IPS-20b (cell line): ENCODE measurements around the gene STK35.
A peak's percentile ranks its signal among the peaks of the same experiment; 100 is the strongest.
"Not testable (repeated sequence)": the region's sequence is repeated elsewhere in the genome, so short reads cannot be mapped to it uniquely, and the experiment has no call there.

Experiments used
- H3K27ac ChIP-seq: one replicate; pipeline ENCODE4 v1.5.1; 2013; ENCODE audit warnings: low read length
- H3K27me3 ChIP-seq: 2 replicates; pipeline ENCODE4 v1.6.1; 2013; ENCODE audit warnings: mild to moderate bottlenecking, low read length, inconsistent platforms; ENCODE audit not compliant: insufficient read depth
- H3K36me3 ChIP-seq: 2 replicates; pipeline ENCODE4 v1.6.1; 2013; ENCODE audit warnings: low read depth, mild to moderate bottlenecking, inconsistent platforms, low read length, moderate library complexity; ENCODE audit not compliant: insufficient read depth
- H3K4me1 ChIP-seq: 2 replicates; pipeline ENCODE4 v1.6.1; 2013; ENCODE audit warnings: mild to moderate bottlenecking, control low read depth, inconsistent platforms, low read length, moderate library complexity; ENCODE audit not compliant: insufficient read depth
- H3K4me3 ChIP-seq: 2 replicates; pipeline ENCODE4 v1.5.1; 2013; ENCODE audit warnings: mild to moderate bottlenecking, low read length, inconsistent platforms
- H3K9ac ChIP-seq: 2 replicates; pipeline ENCODE4 v1.6.1; 2013; ENCODE audit warnings: low read depth, mild to moderate bottlenecking, inconsistent platforms, low read length, moderate library complexity
- H3K9me3 ChIP-seq: 2 replicates; pipeline ENCODE4 v1.6.1; 2013; ENCODE audit warnings: mild to moderate bottlenecking, low read depth, low read length, inconsistent platforms; ENCODE audit not compliant: insufficient read depth

STK35 gene

GRCh38 chr20:2167112-2167511, 65.5 kb downstream of the STK35 start:
- H3K36me3 ChIP-seq, result no peaks in the 10 kb centered on the region
- H3K9me3 ChIP-seq, result no peaks in the 10 kb centered on the region
- H3K27me3 ChIP-seq, result 0 out of 2 replicates have a peak, but pooled peaks cover 6% of the 10 kb centered on the region
- no peak overlapping the region for H3K27ac ChIP-seq
- peaks cover 3% of the 10 kb centered on the region; the same call in 1 of the 2 replicates for H3K4me1 ChIP-seq
- H3K4me3 ChIP-seq, result no peak overlapping the region
- H3K9ac ChIP-seq, result no peak overlapping the region

- Histone ChIP-seq H3K4me1 (peaks cover 3% of the 10 kb centered on the region; the same call in 1 of the 2 replicates), H3K9ac (no peak overlapping the region), H3K36me3 (no peaks in the 10 kb centered on the region), H3K4me3 (no peak overlapping the region), H3K27me3 (0 out of 2 replicates have a peak, but pooled peaks cover 6% of the 10 kb centered on the region), H3K9me3 (no peaks in the 10 kb centered on the region), H3K27ac (no peak overlapping the region)
Observed at GRCh38 chr20:2168946-2169345, 67.3 kb downstream of the STK35 start.

- Histone ChIP-seq H3K9me3 (no peaks in the 10 kb centered on the region), H3K4me3 (no peak overlapping the region), H3K4me1 (peaks cover 3% of the 10 kb centered on the region; the same call in 1 of the 2 replicates), H3K27ac (no peak overlapping the region), H3K27me3 (0 out of 2 replicates have a peak, but pooled peaks cover 6% of the 10 kb centered on the region), H3K9ac (no peak overlapping the region), H3K36me3 (no peaks in the 10 kb centered on the region)
Observed at GRCh38 chr20:2169456-2170088, 67.9 kb downstream of the STK35 start.

GRCh38 chr20:2170404-2170803, 68.8 kb downstream of the STK35 start:
- no peaks in the 10 kb centered on the region for H3K36me3 ChIP-seq
- peaks cover 3% of the 10 kb centered on the region; the same call in 1 of the 2 replicates for H3K4me1 ChIP-seq
- no peak overlapping the region for H3K9ac ChIP-seq
- H3K27ac ChIP-seq, result no peak overlapping the region
- H3K9me3 ChIP-seq, result no peaks in the 10 kb centered on the region
- no peak overlapping the region for H3K4me3 ChIP-seq
- H3K27me3 ChIP-seq, result 0 out of 2 replicates have a peak, but pooled peaks cover 6% of the 10 kb centered on the region

GRCh38 chr20:2171266-2171790, 69.7 kb downstream of the STK35 start:
- Histone ChIP-seq H3K9me3 (no peaks in the 10 kb centered on the region), H3K4me3 (no peak overlapping the region), H3K27ac (no peak overlapping the region), H3K27me3 (0 out of 2 replicates have a peak, but pooled peaks cover 6% of the 10 kb centered on the region), H3K4me1 (no peaks in the 10 kb centered on the region), H3K9ac (no peak overlapping the region), H3K36me3 (no peaks in the 10 kb centered on the region)

GRCh38 chr20:2171840-2172239, 70.2 kb downstream of the STK35 start:
- H3K9ac ChIP-seq, H3K4me3 ChIP-seq, H3K27me3 ChIP-seq, H3K4me1 ChIP-seq, H3K36me3 ChIP-seq, H3K9me3 ChIP-seq, H3K27ac ChIP-seq: not testable (repeated sequence)

GRCh38 chr20:2172305-2173175, 70.9 kb downstream of the STK35 start:
- Histone ChIP-seq H3K27ac (no peak overlapping the region), H3K9ac (no peak overlapping the region), H3K4me1 (no peaks in the 10 kb centered on the region), H3K4me3 (0 out of 2 replicates have a peak overlapping the region, but pooled peaks have one; percentile 41), H3K27me3 (0 out of 2 replicates have a peak, but pooled peaks cover 6% of the 10 kb centered on the region), H3K36me3 (no peaks in the 10 kb centered on the region), H3K9me3 (no peaks in the 10 kb centered on the region)

- Histone ChIP-seq H3K4me1 (no peaks in the 10 kb centered on the region), H3K4me3 (no peak overlapping the region), H3K27me3 (0 out of 2 replicates have a peak, but pooled peaks cover 6% of the 10 kb centered on the region), H3K27ac (no peak overlapping the region), H3K9me3 (no peaks in the 10 kb centered on the region), H3K9ac (no peak overlapping the region), H3K36me3 (no peaks in the 10 kb centered on the region)
Observed at GRCh38 chr20:2173186-2173585, 71.6 kb downstream of the STK35 start.

GRCh38 chr20:2174067-2174466, 72.4 kb downstream of the STK35 start:
- Histone ChIP-seq H3K9ac (no peak overlapping the region), H3K9me3 (no peaks in the 10 kb centered on the region), H3K27me3 (0 out of 2 replicates have a peak, but pooled peaks cover 6% of the 10 kb centered on the region), H3K27ac (no peak overlapping the region), H3K4me3 (no peak overlapping the region), H3K4me1 (no peaks in the 10 kb centered on the region), H3K36me3 (no peaks in the 10 kb centered on the region)

- Histone ChIP-seq H3K27me3 (no peaks in the 10 kb centered on the region), H3K27ac (no peak overlapping the region), H3K4me3 (no peak overlapping the region), H3K9me3 (no peaks in the 10 kb centered on the region), H3K9ac (no peak overlapping the region), H3K4me1 (no peaks in the 10 kb centered on the region), H3K36me3 (no peaks in the 10 kb centered on the region)
Observed at GRCh38 chr20:2176946-2177345, 75.3 kb downstream of the STK35 start.

- Histone ChIP-seq H3K27ac (no peak overlapping the region), H3K4me1 (no peaks in the 10 kb centered on the region), H3K36me3 (no peaks in the 10 kb centered on the region), H3K4me3 (no peak overlapping the region), H3K9ac (no peak overlapping the region), H3K27me3 (no peaks in the 10 kb centered on the region), H3K9me3 (no peaks in the 10 kb centered on the region)
Observed at GRCh38 chr20:2178318-2179232, 76.9 kb downstream of the STK35 start.
